Activated T-helper 1 cell treated with Interleukin-2 at 50 U/mL for 16 hours (primary cell): Measurements from ENCODE around the gene GPR149.

Source experiments
- DNase-seq: peaks from one replicate; pipeline ENCODE4 v3.0.0-alpha.2; 2020; ENCODE audit warnings: low read depth

The GPR149 gene

GRCh38 chr3:154338570-154338969, 91.4 kb downstream of the GPR149 start:
- DNase-seq: no peak

GRCh38 chr3:154338008-154338407, 92.0 kb downstream of the GPR149 start:
- no peak for DNase-seq

- no peak for DNase-seq
Observed at GRCh38 chr3:154334973-154335420, 95.0 kb downstream of the GPR149 start.

- DNase-seq: no peak
Observed at GRCh38 chr3:154327871-154328270, 102.1 kb downstream of the GPR149 start.

- no peak for DNase-seq
Observed at GRCh38 chr3:154324919-154325318, 105.1 kb downstream of the GPR149 start.

- peak; percentile 78 for DNase-seq
Observed at GRCh38 chr3:154323891-154324738, 105.9 kb downstream of the GPR149 start, which contains the start of gene DHX36. Gene DHX36, minus strand, starts transcription at chr3:154324487. Its CDS starts 71 bp downstream, at chr3:154324416.

- no peak for DNase-seq
Observed at GRCh38 chr3:154316974-154317767, 112.8 kb downstream of the GPR149 start.

GRCh38 chr3:154314152-154314551, 115.8 kb downstream of the GPR149 start:
- no peak for DNase-seq

GRCh38 chr3:154310840-154311239, 119.2 kb downstream of the GPR149 start:
- no peak for DNase-seq

- no peak for DNase-seq
Observed at GRCh38 chr3:154307363-154307762, 122.6 kb downstream of the GPR149 start.

- no peak for DNase-seq
Observed at GRCh38 chr3:154304936-154305335, 125.1 kb downstream of the GPR149 start.

GRCh38 chr3:154304116-154304786, 125.7 kb downstream of the GPR149 start:
- no peak for DNase-seq

GRCh38 chr3:154301561-154301960, 128.4 kb downstream of the GPR149 start:
- DNase-seq: no peak

- no peak for DNase-seq
Observed at GRCh38 chr3:154294016-154294415, 136.0 kb downstream of the GPR149 start.

- no peak for DNase-seq
Observed at GRCh38 chr3:154290187-154290586, 139.8 kb downstream of the GPR149 start.
